GM18508 (cell line): ENCODE measurements around the gene ACOT6.
"Not testable (repeated sequence)": the region's sequence is repeated elsewhere in the genome, so short reads cannot be mapped to it uniquely, and the experiment has no call there.

ENCODE experiments used
- ATAC-seq: cut with Tn5 transposase; IDR thresholded peaks from one replicate; pipeline ENCODE4 v1.9.1; 2021; ENCODE audit warnings: moderate number of reproducible peaks; ENCODE audit not compliant: insufficient read depth, unreplicated experiment

Gene ACOT6

DNA sequence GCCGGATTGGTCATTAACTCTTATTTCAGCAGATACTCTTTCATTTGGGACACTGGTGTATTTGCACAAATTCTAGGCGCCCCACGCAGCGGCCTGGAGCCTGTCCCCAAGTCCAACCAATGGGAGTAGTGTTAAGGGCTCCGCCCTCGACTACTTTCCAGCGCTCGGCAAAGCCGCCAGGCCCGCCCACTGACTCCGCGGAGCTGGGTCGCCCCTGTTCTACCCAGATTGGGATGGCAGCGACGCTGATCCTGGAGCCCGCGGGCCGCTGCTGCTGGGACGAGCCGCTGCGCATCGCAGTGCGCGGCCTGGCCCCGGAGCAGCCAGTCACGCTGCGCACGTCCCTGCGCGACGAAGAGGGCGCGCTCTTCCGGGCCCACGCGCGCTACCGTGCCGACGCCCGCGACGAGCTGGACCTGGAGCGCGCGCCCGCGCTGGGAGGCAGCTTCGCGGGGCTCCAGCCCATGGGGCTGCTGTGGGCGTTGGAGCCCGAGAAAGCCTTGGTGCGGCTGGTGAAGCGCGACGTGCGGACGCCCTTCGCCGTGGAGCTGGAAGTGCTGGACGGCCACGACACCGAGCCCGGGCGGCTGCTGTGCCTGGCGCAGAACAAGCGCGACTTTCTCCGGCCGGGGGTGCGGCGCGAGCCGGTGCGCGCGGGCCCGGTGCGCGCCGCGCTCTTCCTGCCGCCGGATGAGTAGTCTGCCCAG, at the start of gene ACOT6:
TSS of gene ACOT6 (plus strand) at position 179 of the 707 bp plus-strand sequence. CDS start at position 234, 55 bp downstream.
- no peak for ATAC-seq

DNA sequence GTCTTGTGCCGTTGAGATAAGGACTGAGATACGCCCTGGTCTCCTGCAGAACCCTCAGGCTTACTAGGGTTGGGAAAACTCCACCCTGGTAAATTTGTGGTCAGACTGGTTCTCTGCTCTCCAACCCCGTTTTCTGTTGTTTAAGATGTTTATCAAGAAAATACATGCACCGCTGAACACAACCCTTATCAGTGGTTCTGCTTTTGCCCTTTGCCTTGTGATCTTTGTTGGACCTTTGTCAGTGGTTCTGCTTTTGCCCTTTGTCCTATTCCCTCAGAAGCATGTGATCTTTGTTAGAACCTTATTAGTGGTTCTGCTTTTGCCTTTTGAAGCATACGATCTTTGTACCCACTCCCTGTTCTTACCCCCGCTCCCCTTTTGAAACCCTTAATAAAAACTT, 49.6 kb upstream of the ACOT6 start:
- not testable (repeated sequence) for ATAC-seq

GRCh38 chr14:73566431-73566830, 45.9 kb upstream of the ACOT6 start:
- ATAC-seq = not testable (repeated sequence)

- not testable (repeated sequence) for ATAC-seq
Measured at GRCh38 chr14:73566935-73567334, 45.4 kb upstream of the ACOT6 start.

DNA sequence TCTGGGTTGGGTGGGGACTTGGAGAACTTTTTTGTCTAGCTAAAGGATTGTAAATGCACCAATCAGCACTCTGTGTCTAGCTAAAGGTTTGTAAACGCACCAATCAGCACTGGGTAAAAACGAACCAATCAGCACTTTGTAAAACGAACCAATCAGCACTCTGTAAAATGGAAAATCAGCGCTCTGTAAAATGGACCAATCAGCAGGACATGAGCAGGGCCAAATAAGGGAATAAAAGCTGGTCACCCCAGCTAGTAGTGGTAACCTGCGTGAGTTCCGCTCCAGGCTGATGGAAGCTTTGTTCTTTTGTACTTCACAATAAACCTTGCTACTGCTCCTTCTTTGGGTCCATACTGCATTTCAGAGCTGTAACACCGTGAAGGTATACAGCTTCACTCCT, 45.0 kb upstream of the ACOT6 start:
- ATAC-seq = no peak

DNA sequence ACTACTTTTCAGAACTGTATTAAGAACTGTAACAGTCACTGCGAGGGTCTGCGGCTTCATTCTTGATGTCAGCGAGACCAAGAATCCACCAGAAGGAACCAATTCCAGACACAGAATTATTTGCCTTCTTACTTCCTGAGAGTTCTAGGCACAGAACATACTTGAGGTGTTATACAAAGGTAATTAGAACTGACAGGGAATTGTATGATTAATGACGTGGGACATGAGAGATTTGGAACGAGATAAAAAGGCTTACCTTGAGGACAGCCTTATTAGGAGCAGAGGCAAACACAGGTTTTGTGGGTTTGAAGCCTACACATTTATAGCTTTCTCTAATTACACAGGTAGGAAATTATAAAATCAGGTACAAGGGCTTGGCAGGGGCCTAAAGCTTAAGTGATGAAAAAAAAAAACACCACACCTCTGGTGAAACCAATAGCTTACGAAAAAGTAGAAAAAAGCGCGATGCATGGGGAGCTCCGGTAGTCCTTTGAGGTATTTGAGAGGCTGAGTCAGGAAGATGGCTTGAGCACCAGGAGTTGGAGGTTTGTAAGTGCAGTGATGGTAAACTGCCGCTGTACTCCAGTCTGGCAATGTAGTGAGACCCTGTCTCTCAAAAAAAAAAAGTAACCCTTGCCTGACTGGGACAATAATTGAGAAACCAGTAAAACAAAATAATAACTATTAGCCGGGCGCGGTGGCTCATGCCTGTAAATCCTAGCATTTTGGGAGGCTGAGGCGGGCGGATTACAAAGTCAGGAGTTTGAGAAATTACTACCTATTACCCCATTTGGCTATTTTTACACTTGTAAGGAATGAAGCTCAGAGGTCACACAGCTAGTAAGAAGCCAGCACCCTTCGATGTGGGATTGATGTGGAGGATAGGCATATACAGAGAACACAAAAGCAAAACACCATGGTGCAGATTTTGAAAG, 44.1 kb upstream of the ACOT6 start:
- no peak for ATAC-seq

- ATAC-seq = not testable (repeated sequence)
Measured at GRCh38 chr14:73568886-73569184, 43.5 kb upstream of the ACOT6 start.

- ATAC-seq = not testable (repeated sequence)
Measured at GRCh38 chr14:73569185-73569958, 42.9 kb upstream of the ACOT6 start, which contains the start of gene ACOT2. TSS of gene ACOT2 (plus strand) at chr14:73569213. CDS start at chr14:73569241, 28 bp downstream.

DNA sequence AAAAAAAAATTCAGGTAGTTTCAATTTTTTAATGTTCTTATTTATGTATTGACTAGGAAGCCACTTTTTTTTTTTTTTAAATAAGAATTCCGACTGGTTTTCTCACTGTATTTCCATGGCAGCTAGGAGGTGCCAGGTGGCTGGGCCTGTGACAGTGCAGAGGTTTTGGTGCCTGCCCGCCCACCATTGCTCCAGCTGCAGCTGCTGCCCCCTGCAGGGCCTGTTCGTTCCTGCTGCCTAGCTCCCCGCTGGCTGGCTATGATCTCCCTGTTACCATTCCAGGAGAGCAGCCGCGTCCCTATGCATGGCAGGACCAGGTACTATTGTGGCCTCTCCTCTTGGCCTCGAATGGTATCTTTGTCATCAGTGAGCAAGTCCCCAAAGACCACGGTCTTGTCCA, 41.4 kb upstream of the ACOT6 start:
- not testable (repeated sequence) for ATAC-seq

- ATAC-seq = not testable (repeated sequence)
Measured at GRCh38 chr14:73573034-73573433, 39.3 kb upstream of the ACOT6 start.

DNA sequence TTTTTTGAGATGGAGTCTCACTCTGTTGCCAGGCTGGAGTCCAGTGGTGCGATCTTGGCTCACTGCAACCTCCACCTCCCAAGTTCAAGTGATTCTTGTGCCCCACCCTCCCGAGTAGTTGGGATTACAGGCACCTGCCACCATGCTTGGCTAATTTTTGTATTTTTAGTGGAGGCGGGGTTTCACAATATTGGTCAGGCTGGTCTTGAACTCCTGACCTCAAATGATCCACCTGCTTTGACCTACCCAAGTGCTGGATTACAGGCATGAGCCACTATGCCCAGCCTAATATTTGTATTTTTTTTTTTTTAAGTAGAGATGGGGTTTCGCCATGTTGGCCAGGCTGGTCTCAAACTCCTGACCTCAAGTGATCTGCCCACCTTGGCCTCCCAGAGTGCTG, 38.6 kb upstream of the ACOT6 start:
- ATAC-seq = not testable (repeated sequence)

DNA sequence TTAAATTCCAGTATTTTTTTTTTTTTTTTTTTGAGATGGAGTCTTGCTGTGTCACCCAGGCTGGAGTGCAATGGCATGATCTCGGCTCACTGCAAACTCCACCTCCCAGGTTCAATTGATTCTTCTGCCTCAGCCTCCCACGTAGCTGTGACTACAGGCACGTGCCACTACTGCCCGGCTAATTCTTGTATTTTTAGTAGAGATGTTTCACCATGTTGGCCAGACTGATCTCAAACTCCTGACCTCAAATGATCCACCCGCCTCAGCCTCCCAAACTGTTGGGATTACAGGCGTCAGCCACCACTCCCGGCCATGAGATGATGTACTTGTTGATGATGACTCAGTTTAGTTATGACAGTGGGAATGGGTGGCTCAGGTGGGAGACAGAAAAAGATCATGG, 38.1 kb upstream of the ACOT6 start:
- not testable (repeated sequence) for ATAC-seq

DNA sequence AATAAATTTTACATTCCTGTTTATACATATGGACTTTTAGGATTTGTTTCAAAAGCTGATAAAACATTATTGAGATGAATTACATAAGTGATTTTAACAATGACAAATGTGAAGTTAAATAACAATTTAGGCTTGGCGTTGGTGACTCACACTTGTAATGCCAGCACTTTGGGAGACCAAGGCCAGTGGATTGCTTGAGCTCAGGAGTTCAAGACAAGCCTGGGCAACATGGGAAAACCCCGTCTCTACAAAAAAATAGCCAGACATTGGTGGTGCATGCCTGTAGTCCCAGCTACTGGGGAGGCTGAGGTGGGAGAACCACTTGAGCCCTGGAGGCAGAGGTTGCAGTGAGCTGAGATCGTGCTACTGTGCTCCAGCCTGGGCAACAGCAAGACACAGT, 35.9 kb upstream of the ACOT6 start:
- ATAC-seq = no peak

DNA sequence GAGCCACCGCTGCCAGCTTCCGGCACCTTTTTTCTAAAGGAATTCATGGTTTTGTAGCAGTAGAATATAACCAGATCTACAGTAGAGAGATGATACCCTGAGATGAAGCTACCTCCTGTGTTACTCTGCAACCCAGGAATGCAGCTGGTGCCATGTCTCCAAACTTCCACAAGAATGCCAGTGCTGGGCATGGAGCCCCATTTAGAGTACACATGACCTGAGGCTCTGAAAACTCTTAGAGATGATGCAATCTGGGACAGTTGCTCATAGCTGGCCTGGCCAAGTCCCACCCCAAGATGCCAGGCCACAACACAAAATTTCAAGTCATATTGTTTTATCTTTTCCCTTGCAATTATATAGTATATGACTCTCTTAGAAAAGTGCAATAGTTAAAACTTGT, 35.1 kb upstream of the ACOT6 start:
- ATAC-seq = not testable (repeated sequence)

GRCh38 chr14:73582102-73582979, 30.0 kb upstream of the ACOT6 start:
- ATAC-seq = not testable (repeated sequence)

DNA sequence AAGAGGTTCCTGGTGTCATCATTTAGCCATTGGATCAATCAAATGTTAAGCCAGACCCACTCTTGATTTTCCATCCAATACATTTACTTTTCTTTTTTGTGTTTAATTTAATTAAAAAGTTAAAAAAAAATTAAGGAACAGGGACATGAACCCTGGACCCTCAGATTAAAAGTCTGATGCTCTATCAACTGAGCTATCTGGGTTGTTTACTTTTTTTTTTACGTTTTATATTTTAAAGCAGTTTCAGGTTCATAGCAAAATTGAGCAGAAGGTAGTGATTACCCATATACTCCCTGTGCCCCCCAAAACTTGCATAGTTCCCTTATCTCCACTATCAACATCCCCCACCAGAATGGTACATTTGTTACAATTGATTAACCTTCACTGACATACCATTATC, 23.6 kb upstream of the ACOT6 start:
- ATAC-seq = no peak

DNA sequence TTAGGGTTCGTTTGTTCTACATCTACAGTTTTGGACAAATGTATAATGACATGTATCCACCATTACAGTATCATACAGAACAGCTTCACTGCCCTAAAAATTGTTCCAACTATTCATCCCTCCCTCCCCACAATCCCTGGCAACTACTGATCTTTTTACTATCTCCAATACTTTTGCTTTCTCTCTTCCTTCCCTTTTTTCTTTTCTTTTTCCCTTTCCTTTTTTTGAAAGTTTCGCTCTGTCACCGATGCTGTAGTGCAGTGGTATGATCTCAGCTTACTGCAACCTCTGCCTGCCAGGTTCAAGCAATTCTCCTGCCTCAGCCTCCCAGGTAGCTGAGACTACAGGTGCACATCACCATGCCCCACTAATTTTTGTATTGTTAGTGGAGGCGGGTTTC, 23.2 kb upstream of the ACOT6 start:
- ATAC-seq = no peak

GRCh38 chr14:73590673-73591004, 21.7 kb upstream of the ACOT6 start:
- not testable (repeated sequence) for ATAC-seq

DNA sequence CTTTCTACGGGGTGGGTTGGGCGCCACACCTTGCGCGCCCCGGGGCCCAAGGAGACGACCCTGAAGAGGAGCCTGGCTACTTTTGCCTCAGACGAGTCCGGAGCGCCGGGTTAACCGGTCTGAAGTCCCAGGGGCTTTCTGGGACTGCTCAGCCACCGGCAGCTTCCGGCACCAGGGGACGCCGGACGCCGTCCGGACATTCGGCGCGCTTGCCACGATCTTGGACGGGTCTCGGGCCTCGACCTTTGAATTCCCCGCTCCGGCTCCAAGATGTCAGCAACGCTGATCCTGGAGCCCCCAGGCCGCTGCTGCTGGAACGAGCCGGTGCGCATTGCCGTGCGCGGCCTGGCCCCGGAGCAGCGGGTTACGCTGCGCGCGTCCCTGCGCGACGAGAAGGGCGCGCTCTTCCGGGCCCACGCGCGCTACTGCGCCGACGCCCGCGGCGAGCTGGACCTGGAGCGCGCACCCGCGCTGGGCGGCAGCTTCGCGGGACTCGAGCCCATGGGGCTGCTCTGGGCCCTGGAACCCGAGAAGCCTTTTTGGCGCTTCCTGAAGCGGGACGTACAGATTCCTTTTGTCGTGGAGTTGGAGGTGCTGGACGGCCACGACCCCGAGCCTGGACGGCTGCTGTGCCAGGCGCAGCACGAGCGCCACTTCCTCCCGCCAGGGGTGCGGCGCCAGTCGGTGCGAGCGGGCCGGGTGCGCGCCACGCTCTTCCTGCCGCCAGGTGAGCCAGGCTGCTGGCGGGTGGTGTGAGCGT, 20.4 kb upstream of the ACOT6 start, which contains the start of gene ACOT4:
TSS of gene ACOT4 (plus strand) at position 184 of the 760 bp plus-strand sequence. CDS start at position 271, 87 bp downstream.
- ATAC-seq = no peak
